GM21447 (cell line): ENCODE results near the gene ITPKB.
"Not testable (repeated sequence)": the region's sequence is repeated elsewhere in the genome, so short reads cannot be mapped to it uniquely, and the experiment has no call there.

Experiments used
- ATAC-seq: cut with Tn5 transposase; IDR thresholded peaks from one replicate; pipeline ENCODE4 v1.9.1; 2021; ENCODE audit not compliant: unreplicated experiment

ITPKB gene

GRCh38 chr1:226738995-226739695 lies at the start of gene ITPKB:
Gene ITPKB, minus strand, starts transcription at chr1:226739282. Its CDS starts 1,824 bp downstream, at chr1:226737458.
- ATAC-seq: no peak

GRCh38 chr1:226787638-226788037 lies 48.6 kb upstream of the ITPKB start:
- ATAC-seq: no peak

- no peak for ATAC-seq
These were observed 48.0 kb upstream of the ITPKB start for GRCh38 chr1:226787071-226787470.

GRCh38 chr1:226786550-226786949 lies 47.5 kb upstream of the ITPKB start:
- peak; percentile 88 for ATAC-seq

GRCh38 chr1:226785805-226786204 lies 46.7 kb upstream of the ITPKB start:
- ATAC-seq: no peak

GRCh38 chr1:226784081-226785049 lies 45.3 kb upstream of the ITPKB start:
- no peak for ATAC-seq

GRCh38 chr1:226782845-226783601 lies 43.9 kb upstream of the ITPKB start:
- no peak for ATAC-seq

GRCh38 chr1:226781937-226782609 lies 43.0 kb upstream of the ITPKB start:
- no peak for ATAC-seq

GRCh38 chr1:226779561-226779960 lies 40.5 kb upstream of the ITPKB start:
- no peak for ATAC-seq

GRCh38 chr1:226778657-226779058 lies 39.6 kb upstream of the ITPKB start:
- no peak for ATAC-seq

GRCh38 chr1:226776975-226777374 lies 37.9 kb upstream of the ITPKB start:
- no peak for ATAC-seq

GRCh38 chr1:226776066-226776465 lies 37.0 kb upstream of the ITPKB start:
- ATAC-seq: no peak

GRCh38 chr1:226772446-226773139 lies 33.5 kb upstream of the ITPKB start:
- peak; percentile 85 for ATAC-seq

GRCh38 chr1:226767170-226767569 lies 28.1 kb upstream of the ITPKB start:
- ATAC-seq: not testable (repeated sequence)

GRCh38 chr1:226766565-226766964 lies 27.5 kb upstream of the ITPKB start:
- no peak for ATAC-seq

- peak; percentile 90 for ATAC-seq
These were observed 25.5 kb upstream of the ITPKB start for GRCh38 chr1:226764533-226764932.

GRCh38 chr1:226763905-226764264 lies 24.8 kb upstream of the ITPKB start:
- no peak for ATAC-seq

GRCh38 chr1:226762988-226763904 lies 24.2 kb upstream of the ITPKB start:
- no peak for ATAC-seq

GRCh38 chr1:226762055-226762454 lies 23.0 kb upstream of the ITPKB start:
- ATAC-seq: no peak
